Kidney epithelial cell (primary cell): ENCODE data around the gene JMJD8. TPM values are rescaled to one million over a fixed set of nuclear protein-coding genes. Genes with fewer than 3 reads are reported as not detected.

Experiments
- DNase-seq: peaks from one replicate; pipeline ENCODE4 v3.0.0-alpha.2; 2010; ENCODE audit warnings: low read depth
- H3K27me3 ChIP-seq: 2 replicates; pipeline ENCODE4 v1.6.0; 2011; ENCODE audit warnings: low read length; ENCODE audit not compliant: control insufficient read depth, insufficient read depth
- H3K36me3 ChIP-seq: 2 replicates; pipeline ENCODE4 v1.5.1; 2011; ENCODE audit warnings: low read length; ENCODE audit not compliant: control insufficient read depth, insufficient read depth
- H3K4me3 ChIP-seq: 2 replicates; pipeline ENCODE4 v1.5.1; 2011; ENCODE audit warnings: low read depth, mild to moderate bottlenecking, control low read depth, low read length
- total RNA-seq: library from RNA; depleted of rRNA; stranded (reverse); fragments of >200 nt; gene quantifications from 2 replicates; pipeline ENCODE4 v1.2.3, GENCODE V29; 2015
- TF ChIP-seq, protein P1 (sequence below): IDR thresholded peaks from 2 replicates; pipeline ENCODE4 v1.5.1; 2011; ENCODE audit warnings: mild to moderate bottlenecking, moderate library complexity, low read length, control low read depth, inconsistent platforms; ENCODE audit not compliant: insufficient read depth, poor library complexity, severe bottlenecking

The JMJD8 gene
- total RNA-seq, 1 donor from 2014 or later = 59.4 TPM

DNA sequence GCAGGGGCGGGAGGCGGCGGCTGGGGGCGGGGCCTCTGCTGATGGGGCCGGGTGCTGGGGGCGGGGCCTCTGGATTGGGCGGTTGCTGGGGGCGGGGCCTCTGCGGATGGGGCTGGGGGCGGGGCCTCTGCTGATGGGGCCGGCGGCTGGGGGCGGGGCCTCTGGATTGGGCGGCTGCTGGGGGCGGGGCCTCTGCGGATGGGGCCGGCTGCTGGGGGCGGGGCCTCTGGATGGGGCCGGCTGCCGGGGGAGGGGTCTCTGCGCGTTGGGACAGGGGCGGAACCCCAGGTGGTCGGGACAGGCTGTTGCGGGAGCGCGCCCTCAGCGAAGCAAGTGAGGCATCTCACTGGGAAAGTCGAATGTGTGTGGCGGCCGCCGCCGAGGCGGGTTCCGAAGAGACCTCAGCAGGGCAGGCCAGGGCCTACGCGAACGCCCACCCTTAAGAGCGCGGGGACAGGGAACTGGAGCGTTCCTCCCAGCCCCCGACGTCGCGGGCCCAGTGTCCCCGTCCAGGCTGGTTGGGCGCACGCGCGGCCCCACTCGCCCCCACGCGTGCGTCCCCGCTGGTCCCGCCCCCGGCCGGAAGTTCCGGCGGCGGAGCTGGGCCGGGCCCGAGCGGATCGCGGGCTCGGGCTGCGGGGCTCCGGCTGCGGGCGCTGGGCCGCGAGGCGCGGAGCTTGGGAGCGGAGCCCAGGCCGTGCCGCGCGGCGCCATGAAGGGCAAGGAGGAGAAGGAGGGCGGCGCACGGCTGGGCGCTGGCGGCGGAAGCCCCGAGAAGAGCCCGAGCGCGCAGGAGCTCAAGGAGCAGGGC lies 4.1 kb downstream of the JMJD8 start, which contains the start of gene STUB1:
Gene STUB1, plus strand, starts transcription at position 597 of the 811 bp plus-strand sequence. Its CDS starts 116 bp downstream, at position 713.
- Histone ChIP-seq H3K36me3 (peaks cover 1% of the 10 kb centered on the region), H3K4me3 (peak within 1 kb of the TSS; percentile 77), H3K27me3 (peaks cover 21% of the 10 kb centered on the region)
- TF ChIP-seq, protein P1, sequence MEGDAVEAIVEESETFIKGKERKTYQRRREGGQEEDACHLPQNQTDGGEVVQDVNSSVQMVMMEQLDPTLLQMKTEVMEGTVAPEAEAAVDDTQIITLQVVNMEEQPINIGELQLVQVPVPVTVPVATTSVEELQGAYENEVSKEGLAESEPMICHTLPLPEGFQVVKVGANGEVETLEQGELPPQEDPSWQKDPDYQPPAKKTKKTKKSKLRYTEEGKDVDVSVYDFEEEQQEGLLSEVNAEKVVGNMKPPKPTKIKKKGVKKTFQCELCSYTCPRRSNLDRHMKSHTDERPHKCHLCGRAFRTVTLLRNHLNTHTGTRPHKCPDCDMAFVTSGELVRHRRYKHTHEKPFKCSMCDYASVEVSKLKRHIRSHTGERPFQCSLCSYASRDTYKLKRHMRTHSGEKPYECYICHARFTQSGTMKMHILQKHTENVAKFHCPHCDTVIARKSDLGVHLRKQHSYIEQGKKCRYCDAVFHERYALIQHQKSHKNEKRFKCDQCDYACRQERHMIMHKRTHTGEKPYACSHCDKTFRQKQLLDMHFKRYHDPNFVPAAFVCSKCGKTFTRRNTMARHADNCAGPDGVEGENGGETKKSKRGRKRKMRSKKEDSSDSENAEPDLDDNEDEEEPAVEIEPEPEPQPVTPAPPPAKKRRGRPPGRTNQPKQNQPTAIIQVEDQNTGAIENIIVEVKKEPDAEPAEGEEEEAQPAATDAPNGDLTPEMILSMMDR = no peak
- peak; percentile 28 for DNase-seq

DNA sequence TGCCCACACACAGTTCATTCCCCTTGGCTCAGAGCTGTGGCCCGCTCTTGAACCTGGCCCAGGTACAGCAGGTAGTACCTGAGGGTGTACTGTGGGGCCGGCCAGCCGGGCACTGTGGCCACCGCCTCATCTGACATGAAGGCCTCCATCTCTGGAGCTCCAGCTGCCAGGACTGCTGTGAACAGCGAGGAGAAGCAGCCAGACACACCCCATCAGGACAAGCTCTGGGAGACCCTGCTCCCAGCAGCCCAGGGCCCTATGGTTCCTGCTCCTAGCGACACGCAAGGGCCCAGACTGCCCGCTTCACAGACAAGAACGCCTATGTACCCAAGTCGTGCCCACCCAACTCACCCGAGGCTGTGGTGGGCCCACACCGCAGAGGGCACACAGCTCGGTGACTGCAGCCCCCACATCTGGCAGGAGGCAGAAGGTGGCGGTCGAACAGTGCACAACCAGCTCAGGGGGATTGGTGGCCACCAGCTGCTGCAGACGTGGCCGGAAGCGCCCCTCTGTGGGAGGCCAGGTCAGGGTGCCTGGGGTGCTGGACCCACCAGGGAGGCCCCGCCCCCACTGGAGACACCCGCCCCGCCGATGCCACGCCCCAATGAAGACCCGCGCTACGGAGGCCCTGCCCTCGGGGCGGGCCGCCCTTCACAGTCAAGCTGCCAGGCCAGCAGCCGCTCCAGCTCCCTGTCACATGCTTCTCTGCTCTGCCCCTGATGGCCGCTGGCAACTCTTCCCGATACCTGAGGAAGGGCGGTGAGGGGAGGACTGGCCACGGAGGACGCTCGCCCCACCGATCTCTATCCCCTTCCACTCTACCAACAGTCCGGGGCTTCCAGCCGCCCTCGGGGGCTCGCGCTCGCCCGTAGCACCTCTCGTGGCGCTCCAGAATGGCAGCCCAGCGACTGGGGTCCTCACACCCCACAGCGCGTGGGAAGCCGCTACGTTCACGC lies 5.0 kb downstream of the JMJD8 start:
- Histone ChIP-seq H3K4me3 (peak overlapping the region; percentile 49), H3K27me3 (peaks cover 21% of the 10 kb centered on the region), H3K36me3 (peaks cover 1% of the 10 kb centered on the region)
- TF ChIP-seq, protein P1 = no peak
- DNase-seq = no peak

DNA sequence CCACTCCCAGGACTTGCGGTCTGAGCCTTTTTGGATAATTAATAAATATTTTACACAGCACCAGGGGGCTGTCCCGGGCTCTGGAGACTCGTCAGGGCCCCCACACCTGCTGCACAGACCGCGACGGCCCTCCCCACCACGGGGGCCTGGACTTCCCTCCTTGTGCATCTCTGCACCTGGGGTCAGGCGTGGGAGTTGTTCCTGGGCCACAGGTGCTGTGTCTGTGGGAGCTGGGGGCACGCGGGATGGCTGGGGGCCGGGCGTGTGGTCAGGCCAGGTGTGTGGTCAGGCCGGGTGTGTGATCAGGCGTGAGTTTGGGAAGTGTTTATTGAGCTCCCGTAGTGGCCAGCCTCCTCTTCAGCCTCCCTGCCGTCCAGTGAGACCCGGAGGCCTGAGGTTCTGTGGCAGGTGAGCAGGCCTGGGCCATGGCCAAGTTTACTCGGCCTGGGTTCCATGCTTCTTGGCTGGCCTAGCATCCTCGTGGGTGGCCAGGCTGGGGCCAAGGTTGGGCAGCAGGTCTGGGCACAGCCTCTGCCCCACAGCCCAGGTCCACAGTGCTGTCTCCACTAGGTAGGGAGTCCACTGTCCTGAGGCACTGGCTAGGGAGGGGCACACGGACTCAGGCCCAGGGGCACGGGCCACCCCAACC lies 5.8 kb downstream of the JMJD8 start:
- TF ChIP-seq, protein P1 = no peak
- Histone ChIP-seq H3K36me3 (peaks cover 1% of the 10 kb centered on the region), H3K27me3 (peaks cover 21% of the 10 kb centered on the region), H3K4me3 (no peak overlapping the region)
- no peak for DNase-seq

DNA sequence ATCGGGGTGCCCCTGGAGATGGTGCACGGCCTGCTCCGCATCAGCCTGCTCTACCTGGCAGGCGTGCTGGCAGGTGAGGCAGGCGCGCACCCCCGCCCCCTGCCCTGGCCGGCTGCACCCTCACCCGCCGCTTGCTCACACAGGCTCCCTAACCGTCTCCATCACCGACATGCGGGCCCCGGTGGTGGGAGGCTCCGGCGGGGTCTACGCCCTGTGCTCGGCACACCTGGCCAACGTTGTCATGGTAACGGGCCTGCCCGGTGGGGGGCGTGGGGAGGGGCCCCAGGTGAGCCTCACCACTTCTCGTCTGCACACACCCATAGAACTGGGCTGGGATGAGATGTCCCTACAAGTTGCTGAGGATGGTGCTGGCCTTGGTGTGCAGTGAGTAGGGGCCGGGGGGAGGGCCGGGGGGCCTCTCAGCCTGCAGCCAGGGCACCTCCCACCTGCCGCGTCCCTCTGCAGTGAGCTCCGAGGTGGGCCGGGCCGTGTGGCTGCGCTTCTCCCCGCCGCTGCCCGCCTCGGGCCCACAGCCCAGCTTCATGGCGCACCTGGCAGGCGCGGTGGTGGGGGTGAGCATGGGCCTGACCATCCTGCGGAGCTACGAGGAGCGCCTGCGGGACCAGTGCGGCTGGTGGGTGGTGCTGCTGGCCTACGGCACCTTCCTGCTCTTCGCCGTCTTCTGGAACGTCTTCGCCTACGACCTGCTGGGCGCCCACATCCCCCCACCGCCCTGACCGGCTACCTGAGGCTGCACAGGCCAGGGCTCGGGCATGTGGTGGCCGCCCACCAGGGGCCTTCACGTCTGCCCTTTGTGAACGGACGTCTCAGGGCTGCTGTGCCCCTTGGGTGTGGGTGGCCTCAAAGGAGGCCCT lies 6.6 kb downstream of the JMJD8 start:
- no peak overlapping the region for H3K4me3 ChIP-seq
- H3K36me3 ChIP-seq = no peaks in the 10 kb centered on the region
- DNase-seq = no peak
- TF ChIP-seq, protein P1 = no peak
- H3K27me3 ChIP-seq = peaks cover 21% of the 10 kb centered on the region

DNA sequence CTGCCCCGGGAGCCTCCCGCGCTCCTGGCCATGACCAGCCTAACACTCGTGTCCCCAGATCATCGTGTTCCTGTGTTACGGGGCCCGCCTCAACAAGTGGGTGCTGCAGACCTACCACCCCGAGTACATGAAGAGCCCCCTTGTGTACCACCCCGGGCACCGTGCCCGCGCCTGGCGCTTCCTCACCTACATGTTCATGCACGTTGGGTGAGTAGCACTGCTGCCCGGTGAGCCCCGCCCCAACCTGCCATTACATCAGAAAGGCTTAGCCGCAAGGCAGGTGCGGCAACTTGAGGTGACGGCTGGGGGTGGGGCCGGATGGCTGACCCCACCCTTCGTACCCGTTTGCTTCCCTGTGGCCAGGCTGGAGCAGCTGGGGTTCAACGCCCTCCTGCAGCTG lies 7.2 kb downstream of the JMJD8 start:
- H3K36me3 ChIP-seq = no peaks in the 10 kb centered on the region
- H3K27me3 ChIP-seq = peaks cover 21% of the 10 kb centered on the region

More for the DNA sequence above, 7.2 kb downstream of the JMJD8 start:
- no peak for DNase-seq
- TF ChIP-seq, protein P1 = no peak
- H3K4me3 ChIP-seq = no peak overlapping the region
